IMR-90 (cell line): ENCODE results near the gene SLCO3A1. TPM values are rescaled to one million over a fixed set of nuclear protein-coding genes. Genes with fewer than 3 reads are reported as not detected.

ENCODE experiments used
- ATAC-seq: fragments of 200-7000 bp; cut with Tn5 transposase; 2 replicates; pipeline ENCODE4 v1.9.1; 2020; ENCODE audit warnings: low read depth, mild to moderate bottlenecking, moderate library complexity
- BruUV-seq: library from RNA; stranded (reverse); fragments of 400-500 nt; replicated peaks from 2 replicates; lab custom pipeline; 2021; lab: Mats Ljungman, UMichigan
- CTCF ChIA-PET: fragments of 300-600 bp; formaldehyde crosslinking; extraction: SDS; loops from one replicate; lab custom pipeline; 2021; ENCODE audit warnings: antibody characterized with exemption; lab: Yijun Ruan, JAX
- POLR2A ChIA-PET: fragments of 300-600 bp; sonication (Branson Sonifier 250); formaldehyde crosslinking; loops from one replicate; lab custom pipeline; 2022; ENCODE audit warnings: antibody characterized with exemption; ENCODE audit not compliant: unreplicated experiment; lab: Charles Lee
- DNase-seq: peaks from one replicate; pipeline ENCODE4 v3.0.0; 2013
- H2AFZ ChIP-seq: replicated peaks from 2 replicates; pipeline ENCODE3; 2013; ENCODE audit warnings: low read length, mild to moderate bottlenecking; ENCODE audit not compliant: poor library complexity
- H2AK5ac ChIP-seq: 2 replicates; pipeline ENCODE4 v1.6.1; 2013; ENCODE audit warnings: low read depth, low read length, inconsistent platforms
- H2AK9ac ChIP-seq: replicated peaks from 2 replicates; pipeline ENCODE3; 2013; ENCODE audit warnings: mild to moderate bottlenecking, low read depth, low read length, moderate library complexity; ENCODE audit not compliant: poor library complexity
- H2BK120ac ChIP-seq: 2 replicates; pipeline ENCODE4 v1.6.1; 2013; ENCODE audit warnings: low read depth, low read length, inconsistent platforms
- H2BK15ac ChIP-seq: 3 replicates; pipeline ENCODE4 v1.6.1; 2013; ENCODE audit warnings: low read depth, low read length, inconsistent platforms
- H2BK20ac ChIP-seq: 2 replicates; pipeline ENCODE4 v1.6.1; 2013; ENCODE audit warnings: low read depth, mild to moderate bottlenecking, inconsistent platforms, low read length, moderate library complexity
- H2BK5ac ChIP-seq: 2 replicates; pipeline ENCODE4 v1.6.1; 2013; ENCODE audit warnings: mild to moderate bottlenecking, low read depth, low read length, inconsistent platforms; ENCODE audit not compliant: poor library complexity, severe bottlenecking
- H3K14ac ChIP-seq: replicated peaks from 2 replicates; pipeline ENCODE4 v1.6.1; 2013; ENCODE audit warnings: low read depth, low read length, inconsistent platforms
- H3K18ac ChIP-seq: 2 replicates; pipeline ENCODE4 v1.6.1; 2013; ENCODE audit warnings: low read depth, low read length, control low read depth
- H3K23ac ChIP-seq: 2 replicates; pipeline ENCODE4 v1.6.1; 2013; ENCODE audit warnings: low read depth, low read length, inconsistent platforms
- H3K27ac ChIP-seq: 2 replicates; pipeline ENCODE4 v1.5.1; 2013; ENCODE audit warnings: mild to moderate bottlenecking, control low read depth, low read length; ENCODE audit not compliant: insufficient read depth
- H3K27me3 ChIP-seq: 2 replicates; pipeline ENCODE4 v1.6.1; 2013; ENCODE audit warnings: low read length; ENCODE audit not compliant: control insufficient read depth, insufficient read depth
- H3K36me3 ChIP-seq: 2 replicates; pipeline ENCODE4 v1.6.1; 2013; ENCODE audit warnings: low read length, mixed read lengths; ENCODE audit not compliant: control insufficient read depth, insufficient read depth
- H3K4ac ChIP-seq: 2 replicates; pipeline ENCODE4 v1.6.1; 2013; ENCODE audit warnings: low read depth, low read length, inconsistent platforms
- H3K4me1 ChIP-seq: 2 replicates; pipeline ENCODE4 v1.6.1; 2013; ENCODE audit warnings: low read length, mixed read lengths; ENCODE audit not compliant: control insufficient read depth, insufficient read depth
- H3K4me2 ChIP-seq: 2 replicates; pipeline ENCODE4 v1.6.1; 2013; ENCODE audit warnings: low read depth, mild to moderate bottlenecking, control low read depth, low read length, moderate library complexity
- H3K4me3 ChIP-seq: 2 replicates; pipeline ENCODE4 v1.5.1; 2013; ENCODE audit warnings: low read depth, mild to moderate bottlenecking, control low read depth, low read length, moderate library complexity; ENCODE audit not compliant: insufficient read depth
- H3K56ac ChIP-seq: 2 replicates; pipeline ENCODE4 v1.6.1; 2013; ENCODE audit warnings: low read length, inconsistent platforms; ENCODE audit not compliant: insufficient read depth; ENCODE audit errors: extremely low read depth
- H3K79me1 ChIP-seq, 2 experiments: 2 replicates each; pipeline ENCODE4 v1.6.1; 2013; ENCODE audit warnings: low read length in 2 of 2, inconsistent platforms in 1 of 2, low read depth in 1 of 2
- H3K9ac ChIP-seq: 2 replicates; pipeline ENCODE4 v1.6.1; 2013; ENCODE audit warnings: low read depth, low read length, control low read depth
- H3K9me1 ChIP-seq: 2 replicates; pipeline ENCODE4 v1.6.1; 2013; ENCODE audit warnings: low read length, inconsistent platforms; ENCODE audit not compliant: insufficient read depth
- H3K9me3 ChIP-seq: 2 replicates; pipeline ENCODE4 v1.6.1; 2013; ENCODE audit warnings: low read length; ENCODE audit not compliant: control insufficient read depth, insufficient read depth
- H4K20me1 ChIP-seq: 2 replicates; pipeline ENCODE4 v1.6.1; 2013; ENCODE audit warnings: low read length, inconsistent platforms; ENCODE audit not compliant: insufficient read depth
- H4K5ac ChIP-seq: 2 replicates; pipeline ENCODE4 v1.6.1; 2013; ENCODE audit warnings: mild to moderate bottlenecking, low read depth, low read length, control low read depth
- H4K8ac ChIP-seq, 2 experiments: 2 replicates each; pipeline ENCODE4 v1.6.1; 2013; ENCODE audit warnings: low read depth in 2 of 2, low read length in 2 of 2, control low read depth in 1 of 2, inconsistent platforms in 1 of 2
- H4K91ac ChIP-seq: 2 replicates; pipeline ENCODE4 v1.6.1; 2013; ENCODE audit warnings: low read depth, low read length, inconsistent platforms; ENCODE audit not compliant: insufficient read depth
- BHLHE40 ChIP-seq: fragments of 150-350 bp; IDR thresholded peaks from 2 replicates; pipeline ENCODE4 v1.6.1; 2016; ENCODE audit warnings: mild to moderate bottlenecking, low read depth, low read length
- CEBPB ChIP-seq: IDR thresholded peaks from 2 replicates; pipeline ENCODE4 v1.6.1; 2012; ENCODE audit warnings: low read depth, low read length, improper control_type of control experiment
- CHD1 ChIP-seq: IDR thresholded peaks from 2 replicates; pipeline ENCODE4 v1.6.1; 2012; ENCODE audit warnings: low read depth, low read length, improper control_type of control experiment
- FOS ChIP-seq: fragments of 150-350 bp; IDR thresholded peaks from 2 replicates; pipeline ENCODE4 v1.6.1; 2016; ENCODE audit warnings: low read depth, low read length
- MAFK ChIP-seq: IDR thresholded peaks from 2 replicates; pipeline ENCODE4 v1.6.1; 2012; ENCODE audit warnings: low read depth, low read length, improper control_type of control experiment
- MAZ ChIP-seq: IDR thresholded peaks from 2 replicates; pipeline ENCODE4 v1.6.1; 2012; ENCODE audit warnings: low read depth, mild to moderate bottlenecking, low read length, improper control_type of control experiment, moderate library complexity, borderline replicate concordance
- MXI1 ChIP-seq: IDR thresholded peaks from 2 replicates; pipeline ENCODE4 v1.6.1; 2012; ENCODE audit warnings: low read depth, mild to moderate bottlenecking, low read length, moderate library complexity, borderline replicate concordance
- NFE2L2 ChIP-seq: fragments of 150-350 bp; IDR thresholded peaks from 2 replicates; pipeline ENCODE4 v1.6.1; 2016; ENCODE audit warnings: low read depth, mild to moderate bottlenecking, low read length
- POLR2A ChIP-seq: IDR thresholded peaks from 2 replicates; pipeline ENCODE4 v1.6.1; 2012; ENCODE audit warnings: mild to moderate bottlenecking, low read depth, low read length
- RAD21 ChIP-seq: IDR thresholded peaks from 2 replicates; pipeline ENCODE4 v1.6.1; 2012; ENCODE audit warnings: low read length, improper control_type of control experiment
- RCOR1 ChIP-seq: IDR thresholded peaks from 2 replicates; pipeline ENCODE4 v1.6.1; 2012; ENCODE audit warnings: mild to moderate bottlenecking, low read length, improper control_type of control experiment; ENCODE audit not compliant: insufficient replicate concordance
- RFX5 ChIP-seq: IDR thresholded peaks from 2 replicates; pipeline ENCODE4 v1.8.0; 2012; ENCODE audit warnings: low read depth, mild to moderate bottlenecking, low read length, moderate library complexity
- SMC3 ChIP-seq: fragments of 150-350 bp; IDR thresholded peaks from 2 replicates; pipeline ENCODE4 v1.6.1; 2016; ENCODE audit warnings: low read depth, mild to moderate bottlenecking, antibody characterized with exemption, low read length, moderate library complexity
- WGBS, 2 experiments: methylation state at CpG; one replicate each; pipeline versions ENCODE4 v1.1.5 to v1.1.7; 2013; ENCODE audit warnings: missing lambda C conversion rate in 2 of 2; ENCODE audit not compliant: insufficient read length in 1 of 2; ENCODE audit errors: extremely low coverage in 2 of 2; 5-methylcytosine and 5-hydroxymethylcytosine counted together
- dilution Hi-C: fragments of 300-500 bp; cut with HindIII; formaldehyde crosslinking; loops from one replicate; pipeline ENCODE4 v1.14.3; 2018; ENCODE audit warnings: low sequenced_read_pairs; ENCODE audit not compliant: unreplicated experiment
- in situ Hi-C: fragments of 300-500 bp; cut with MboI; formaldehyde crosslinking; loops from 3 replicates; pipeline ENCODE4 v1.14.3; 2019; ENCODE audit warnings: low sequenced_read_pairs, inconsistent platforms, mixed read lengths
- intact Hi-C: fragments of 100-400 bp; cut with micrococcal nuclease; formaldehyde crosslinking; loops from 2 replicates; pipeline ENCODE4 v1.10.0; 2022
- polyA plus RNA-seq, 3 experiments: library from polyadenylated mRNA; depleted of rRNA; stranded (reverse); fragments of >200 nt; gene quantifications; 2 replicates each; pipeline ENCODE4 v1.2.3, GENCODE V29; 2012; ENCODE audit warnings: low replicate concordance in 1 of 3
- total RNA-seq: library from RNA; depleted of rRNA; stranded (reverse); fragments of >200 nt; gene quantifications from 2 replicates; pipeline ENCODE4 v1.2.3, GENCODE V29; 2012
- TF ChIP-seq, protein P1 (sequence below): fragments of 150-350 bp; IDR thresholded peaks from 2 replicates; pipeline ENCODE4 v1.6.1; 2017; ENCODE audit warnings: mild to moderate bottlenecking, antibody characterized with exemption, low read length, low read depth
- TF ChIP-seq, protein P2 (sequence below): fragments of 150-350 bp; IDR thresholded peaks from 2 replicates; pipeline ENCODE4 v1.6.1; 2016; ENCODE audit warnings: low read depth, mild to moderate bottlenecking, low read length, moderate library complexity, borderline replicate concordance
- TF ChIP-seq, protein P3 (sequence below): conservative IDR thresholded peaks from 2 replicates; pipeline ENCODE4 v1.5.1; 2012; ENCODE audit warnings: mild to moderate bottlenecking, low read depth, low read length, improper control_type of control experiment

SLCO3A1 gene
- total and polyA plus RNA-seq, 2 of the 4 experiments (the other 2 are of a cell fraction) = 4.7 to 8.1 TPM

DNA sequence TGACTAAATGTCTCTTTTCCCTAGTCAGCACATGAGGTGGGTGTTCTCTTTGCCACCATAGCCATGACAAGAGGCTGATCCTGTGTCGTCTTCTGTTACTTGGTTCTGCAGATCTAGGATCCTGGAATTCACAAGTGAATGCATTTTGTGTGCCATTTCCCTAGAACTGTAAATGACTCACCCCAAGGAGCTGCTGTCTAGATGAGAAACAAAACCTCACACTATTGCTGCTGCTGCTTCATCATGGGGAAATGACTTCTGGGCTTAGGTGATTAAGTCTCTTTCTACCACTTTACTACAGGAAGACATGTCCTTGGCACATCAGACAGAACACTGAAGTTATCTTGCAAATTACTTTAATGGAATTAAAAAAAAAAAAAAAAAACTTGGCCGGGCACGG, 54.9 kb downstream of the SLCO3A1 start:
- dilution Hi-C loops (no loop called here), intact Hi-C loops (no loop called here), in situ Hi-C loops (no loop called here)
- no peaks in the 10 kb centered on the region for H3K36me3 ChIP-seq
- H3K4me3 ChIP-seq = no peak overlapping the region
- DNase-seq (peak; percentile 63), ATAC-seq (peak; percentile 79)
- no TSS peak for BruUV-seq
- TF ChIP-seq BHLHE40 (no peak), RFX5 (no peak), FOS (no peak), RAD21 (no peak), MAZ (no peak), CHD1 (no peak), SMC3 (no peak), CEBPB (no peak), MAFK (no peak), MXI1 (no peak), POLR2A (no peak), RCOR1 (no peak), NFE2L2 (no peak)
- TF ChIP-seq, protein P1, sequence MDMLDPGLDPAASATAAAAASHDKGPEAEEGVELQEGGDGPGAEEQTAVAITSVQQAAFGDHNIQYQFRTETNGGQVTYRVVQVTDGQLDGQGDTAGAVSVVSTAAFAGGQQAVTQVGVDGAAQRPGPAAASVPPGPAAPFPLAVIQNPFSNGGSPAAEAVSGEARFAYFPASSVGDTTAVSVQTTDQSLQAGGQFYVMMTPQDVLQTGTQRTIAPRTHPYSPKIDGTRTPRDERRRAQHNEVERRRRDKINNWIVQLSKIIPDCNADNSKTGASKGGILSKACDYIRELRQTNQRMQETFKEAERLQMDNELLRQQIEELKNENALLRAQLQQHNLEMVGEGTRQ = no peak
- TF ChIP-seq, protein P2, sequence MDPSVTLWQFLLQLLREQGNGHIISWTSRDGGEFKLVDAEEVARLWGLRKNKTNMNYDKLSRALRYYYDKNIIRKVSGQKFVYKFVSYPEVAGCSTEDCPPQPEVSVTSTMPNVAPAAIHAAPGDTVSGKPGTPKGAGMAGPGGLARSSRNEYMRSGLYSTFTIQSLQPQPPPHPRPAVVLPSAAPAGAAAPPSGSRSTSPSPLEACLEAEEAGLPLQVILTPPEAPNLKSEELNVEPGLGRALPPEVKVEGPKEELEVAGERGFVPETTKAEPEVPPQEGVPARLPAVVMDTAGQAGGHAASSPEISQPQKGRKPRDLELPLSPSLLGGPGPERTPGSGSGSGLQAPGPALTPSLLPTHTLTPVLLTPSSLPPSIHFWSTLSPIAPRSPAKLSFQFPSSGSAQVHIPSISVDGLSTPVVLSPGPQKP = no peak
- TF ChIP-seq, protein P3, sequence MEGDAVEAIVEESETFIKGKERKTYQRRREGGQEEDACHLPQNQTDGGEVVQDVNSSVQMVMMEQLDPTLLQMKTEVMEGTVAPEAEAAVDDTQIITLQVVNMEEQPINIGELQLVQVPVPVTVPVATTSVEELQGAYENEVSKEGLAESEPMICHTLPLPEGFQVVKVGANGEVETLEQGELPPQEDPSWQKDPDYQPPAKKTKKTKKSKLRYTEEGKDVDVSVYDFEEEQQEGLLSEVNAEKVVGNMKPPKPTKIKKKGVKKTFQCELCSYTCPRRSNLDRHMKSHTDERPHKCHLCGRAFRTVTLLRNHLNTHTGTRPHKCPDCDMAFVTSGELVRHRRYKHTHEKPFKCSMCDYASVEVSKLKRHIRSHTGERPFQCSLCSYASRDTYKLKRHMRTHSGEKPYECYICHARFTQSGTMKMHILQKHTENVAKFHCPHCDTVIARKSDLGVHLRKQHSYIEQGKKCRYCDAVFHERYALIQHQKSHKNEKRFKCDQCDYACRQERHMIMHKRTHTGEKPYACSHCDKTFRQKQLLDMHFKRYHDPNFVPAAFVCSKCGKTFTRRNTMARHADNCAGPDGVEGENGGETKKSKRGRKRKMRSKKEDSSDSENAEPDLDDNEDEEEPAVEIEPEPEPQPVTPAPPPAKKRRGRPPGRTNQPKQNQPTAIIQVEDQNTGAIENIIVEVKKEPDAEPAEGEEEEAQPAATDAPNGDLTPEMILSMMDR = no peak
- H2BK15ac ChIP-seq = no peak overlapping the region
- H2AK5ac ChIP-seq = no peak overlapping the region
- no peak overlapping the region for H3K27ac ChIP-seq
- H4K20me1 ChIP-seq = no peaks in the 10 kb centered on the region
- no peak overlapping the region for H3K23ac ChIP-seq
- H4K8ac ChIP-seq = no peak overlapping the region
- no peak overlapping the region for H4K91ac ChIP-seq
- no peak overlapping the region for H2AFZ ChIP-seq
- H3K9ac ChIP-seq = no peak overlapping the region
- no peaks in the 10 kb centered on the region for H3K79me1 ChIP-seq
- H2BK20ac ChIP-seq = no peak overlapping the region
- H3K4me1 ChIP-seq = no peaks in the 10 kb centered on the region
- ChIA-PET POLR2A (no interaction called here), CTCF (no interaction called here)
- H3K18ac ChIP-seq = no peak overlapping the region
- no peak overlapping the region for H3K56ac ChIP-seq
- 100% methylated on average over 1 of the region's 3 CpGs; no CpG with 5 or more reads in 1 of the 2 experiments for WGBS, 2 experiments
- H3K14ac ChIP-seq = no peak overlapping the region
- H4K5ac ChIP-seq = no peak overlapping the region
- H2BK120ac ChIP-seq = no peak overlapping the region
- H2BK5ac ChIP-seq = no peak overlapping the region
- no peak overlapping the region for H2AK9ac ChIP-seq
- H3K27me3 ChIP-seq = no peaks in the 10 kb centered on the region
- H3K4me2 ChIP-seq = no peak overlapping the region; the same call in 1 of the 2 replicates
- H3K4ac ChIP-seq = no peak overlapping the region
- H3K9me1 ChIP-seq = 0 out of 2 replicates have a peak, but pooled peaks cover 3% of the 10 kb centered on the region
- H3K9me3 ChIP-seq = no peaks in the 10 kb centered on the region
